Skeletal muscle satellite cell (primary cell): Measurements from ENCODE around the gene DNAJB6. TPM values are rescaled to one million over a fixed set of nuclear protein-coding genes. Genes with fewer than 3 reads are reported as not detected.

Source experiments
- H3K27me3 ChIP-seq: 2 replicates; pipeline ENCODE4 v1.7.0; 2013; ENCODE audit warnings: low read length; ENCODE audit not compliant: control insufficient read depth, insufficient read depth
- H3K36me3 ChIP-seq: 2 replicates; pipeline ENCODE4 v1.7.0; 2013; ENCODE audit warnings: mild to moderate bottlenecking, control low read depth, low read length; ENCODE audit not compliant: insufficient read depth
- H3K4me1 ChIP-seq: 2 replicates; pipeline ENCODE4 v1.7.0; 2013; ENCODE audit warnings: low read length; ENCODE audit not compliant: control insufficient read depth, insufficient read depth
- H3K4me2 ChIP-seq: 2 replicates; pipeline ENCODE4 v1.7.0; 2013; ENCODE audit warnings: mild to moderate bottlenecking, low read length
- H3K4me3 ChIP-seq: 2 replicates; pipeline ENCODE4 v1.7.0; 2013; ENCODE audit warnings: low read length
- H3K9ac ChIP-seq: 2 replicates; pipeline ENCODE4 v1.7.0; 2013; ENCODE audit warnings: mild to moderate bottlenecking, low read depth, low read length, moderate library complexity
- H3K9me3 ChIP-seq: replicated peaks from 2 replicates; pipeline ENCODE4 v1.7.0; 2013; ENCODE audit warnings: mild to moderate bottlenecking, control low read depth, low read length
- total RNA-seq: library from RNA; depleted of rRNA; stranded (reverse); fragments of >200 nt; gene quantifications from 2 replicates; pipeline ENCODE4 v1.2.3, GENCODE V29; 2012; rRNA removed

DNAJB6 gene
- total RNA-seq, result 52.2 and 65.4 TPM in 2 replicates

GRCh38 chr7:157336383-157337315, at the start of gene DNAJB6:
Gene DNAJB6, plus strand, starts transcription at chr7:157337004. Its CDS starts 21,569 bp downstream, at chr7:157358573.
- no peaks in the 10 kb centered on the region for H3K9me3 ChIP-seq
- peak within 1 kb of the TSS; percentile 95 for H3K4me2 ChIP-seq
- H3K27me3 ChIP-seq, result no peaks in the 10 kb centered on the region
- H3K36me3 ChIP-seq, result no peaks in the 10 kb centered on the region
- H3K4me1 ChIP-seq, result peaks cover 24% of the 10 kb centered on the region
- H3K4me3 ChIP-seq, result peak within 1 kb of the TSS; percentile 91
- peak within 1 kb of the TSS; percentile 90 for H3K9ac ChIP-seq

GRCh38 chr7:157291404-157292080, 45.3 kb upstream of the DNAJB6 start:
- no peaks in the 10 kb centered on the region for H3K4me1 ChIP-seq
- no peaks in the 10 kb centered on the region for H3K9me3 ChIP-seq
- no peaks in the 10 kb centered on the region for H3K36me3 ChIP-seq
- H3K4me2 ChIP-seq, result no peak overlapping the region
- no peak overlapping the region for H3K4me3 ChIP-seq
- no peak overlapping the region for H3K9ac ChIP-seq
- peaks cover 9% of the 10 kb centered on the region for H3K27me3 ChIP-seq

DNA sequence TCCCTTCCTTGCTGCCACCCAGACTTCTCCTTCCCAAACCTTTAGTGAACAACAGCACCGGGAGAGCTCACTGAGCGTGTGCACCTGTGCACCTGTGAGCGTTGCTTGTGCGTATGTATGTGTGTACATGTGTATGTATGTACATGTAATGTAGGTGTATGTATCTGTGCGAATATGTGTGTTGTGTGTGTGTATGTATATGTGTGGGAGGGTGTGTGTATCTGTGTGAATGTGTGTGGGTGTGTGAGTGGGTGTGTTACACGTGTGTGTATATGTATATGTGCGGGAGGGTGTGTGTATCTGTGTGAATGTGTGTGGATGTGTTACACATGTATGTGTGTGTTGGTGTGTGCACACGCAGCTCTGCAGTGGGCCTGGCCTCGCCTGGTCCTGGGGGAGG, 44.5 kb upstream of the DNAJB6 start:
- Histone ChIP-seq H3K4me2 (no peak overlapping the region), H3K9me3 (no peaks in the 10 kb centered on the region), H3K9ac (no peak overlapping the region), H3K4me3 (no peak overlapping the region), H3K27me3 (peaks cover 9% of the 10 kb centered on the region), H3K36me3 (no peaks in the 10 kb centered on the region), H3K4me1 (no peaks in the 10 kb centered on the region)

DNA sequence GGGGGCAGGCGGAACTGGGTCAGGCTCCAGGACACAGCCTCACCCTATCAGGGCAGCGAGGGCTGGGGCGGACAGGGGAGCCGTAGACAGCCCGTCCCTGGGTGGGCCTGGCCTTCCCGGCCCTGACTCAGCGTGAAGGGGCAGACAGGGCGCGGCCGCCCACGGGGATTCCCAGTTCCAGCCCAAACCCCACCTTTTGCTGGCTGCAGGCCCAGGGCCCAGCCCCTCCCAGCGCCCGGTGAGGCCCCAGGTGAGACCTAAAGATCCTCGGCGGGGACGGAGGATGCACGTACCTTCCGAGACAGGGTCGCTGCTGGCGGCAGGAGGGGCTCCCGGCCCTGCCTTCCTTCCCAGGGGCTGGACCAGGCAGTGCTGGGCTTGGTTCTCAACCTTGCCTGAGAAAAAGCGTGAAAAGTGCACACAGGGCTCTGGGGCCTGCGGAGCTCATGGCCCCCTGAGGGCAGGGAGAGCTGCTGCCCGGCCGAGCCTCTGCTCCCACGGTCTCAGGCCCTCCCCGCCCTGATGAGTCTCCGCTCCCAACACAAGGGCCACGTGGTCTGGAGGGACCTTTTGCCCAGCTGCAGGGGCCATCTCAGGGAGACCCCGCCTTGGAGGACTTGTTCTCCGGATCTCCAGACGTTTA, 43.9 kb upstream of the DNAJB6 start:
- no peak overlapping the region for H3K9ac ChIP-seq

DNA sequence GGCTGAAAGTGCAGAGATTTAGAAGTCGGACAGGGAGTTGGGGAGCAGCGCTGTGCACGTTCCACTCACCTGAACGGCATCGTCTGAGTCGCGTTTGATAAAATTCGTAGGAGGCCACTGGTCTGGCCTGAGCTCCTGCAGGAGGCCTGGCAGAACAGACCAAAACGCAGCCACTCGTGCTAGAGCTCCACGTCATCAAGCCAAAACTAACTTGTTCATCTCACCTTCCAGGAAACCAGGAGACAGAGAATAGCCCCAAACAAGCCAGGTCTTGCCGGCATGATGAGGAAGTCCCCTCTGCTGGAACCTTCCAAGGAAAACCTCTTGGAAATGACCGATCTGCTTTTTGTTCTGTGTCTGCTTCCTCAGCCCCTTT, 43.4 kb upstream of the DNAJB6 start:
- no peak overlapping the region for H3K9ac ChIP-seq
- no peak overlapping the region for H3K4me3 ChIP-seq
- H3K36me3 ChIP-seq, result no peaks in the 10 kb centered on the region
- no peaks in the 10 kb centered on the region for H3K9me3 ChIP-seq
- H3K4me2 ChIP-seq, result no peak overlapping the region
- peaks cover 9% of the 10 kb centered on the region for H3K27me3 ChIP-seq
- H3K4me1 ChIP-seq, result no peaks in the 10 kb centered on the region

More for the DNA sequence above, 43.9 kb upstream of the DNAJB6 start:
- Histone ChIP-seq H3K4me2 (no peak overlapping the region), H3K9me3 (no peaks in the 10 kb centered on the region), H3K36me3 (no peaks in the 10 kb centered on the region), H3K4me3 (no peak overlapping the region), H3K27me3 (peaks cover 9% of the 10 kb centered on the region), H3K4me1 (no peaks in the 10 kb centered on the region)

DNA sequence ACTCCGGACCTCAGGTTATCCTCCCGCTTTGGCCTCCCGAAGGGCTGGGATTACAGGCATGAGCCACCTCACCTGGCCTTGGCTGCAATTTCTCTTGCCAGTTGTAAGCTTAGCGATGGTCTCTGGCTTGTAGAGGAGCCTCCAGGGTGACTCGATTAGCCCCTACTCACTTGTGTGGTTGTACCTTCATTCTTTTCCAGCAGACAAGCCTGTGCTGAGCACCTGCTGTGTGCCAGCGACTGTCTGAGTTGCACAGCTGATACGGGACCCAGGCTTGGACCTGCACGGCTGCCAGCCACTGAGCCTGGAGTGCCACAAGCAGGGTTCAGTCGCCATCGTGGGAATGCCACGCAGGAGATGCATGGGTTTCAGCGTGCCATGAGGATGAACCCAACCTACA, 42.0 kb upstream of the DNAJB6 start:
- no peaks in the 10 kb centered on the region for H3K36me3 ChIP-seq
- H3K9ac ChIP-seq, result no peak overlapping the region
- H3K4me2 ChIP-seq, result no peak overlapping the region
- H3K9me3 ChIP-seq, result no peaks in the 10 kb centered on the region
- peaks cover 2% of the 10 kb centered on the region for H3K27me3 ChIP-seq
- peaks cover 3% of the 10 kb centered on the region for H3K4me1 ChIP-seq
- no peak overlapping the region for H3K4me3 ChIP-seq

GRCh38 chr7:157295338-157295737, 41.5 kb upstream of the DNAJB6 start:
- H3K4me1 ChIP-seq, result peaks cover 8% of the 10 kb centered on the region
- no peaks in the 10 kb centered on the region for H3K36me3 ChIP-seq
- no peak overlapping the region for H3K9ac ChIP-seq
- H3K9me3 ChIP-seq, result no peaks in the 10 kb centered on the region
- no peak overlapping the region for H3K4me2 ChIP-seq
- H3K4me3 ChIP-seq, result no peak overlapping the region
- peaks cover 2% of the 10 kb centered on the region for H3K27me3 ChIP-seq

GRCh38 chr7:157297185-157297584, 39.6 kb upstream of the DNAJB6 start:
- peaks cover 20% of the 10 kb centered on the region for H3K4me1 ChIP-seq
- H3K4me2 ChIP-seq, result no peak overlapping the region
- no peak overlapping the region for H3K9ac ChIP-seq
- H3K9me3 ChIP-seq, result no peaks in the 10 kb centered on the region
- H3K27me3 ChIP-seq, result peaks cover 2% of the 10 kb centered on the region
- H3K4me3 ChIP-seq, result no peak overlapping the region
- no peaks in the 10 kb centered on the region for H3K36me3 ChIP-seq

DNA sequence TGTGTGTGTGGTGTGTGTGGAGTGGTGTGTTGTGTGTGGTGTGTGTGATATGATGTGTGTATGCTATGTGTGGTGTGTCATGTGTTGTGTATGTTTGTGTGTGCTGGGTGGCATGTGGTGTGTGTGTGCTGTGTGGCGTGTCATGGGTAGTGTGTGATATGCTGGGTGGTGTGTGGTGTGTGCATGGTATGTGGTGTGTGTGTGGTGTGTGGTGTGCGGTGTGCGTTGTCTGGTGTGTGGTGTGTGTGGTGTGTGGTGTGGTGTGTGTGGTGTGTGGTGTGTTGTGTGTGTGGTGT, 37.5 kb upstream of the DNAJB6 start:
- Histone ChIP-seq H3K9me3 (no peaks in the 10 kb centered on the region), H3K4me2 (no peak overlapping the region), H3K9ac (no peak overlapping the region), H3K4me1 (peaks cover 34% of the 10 kb centered on the region), H3K27me3 (no peaks in the 10 kb centered on the region), H3K4me3 (no peak overlapping the region), H3K36me3 (no peaks in the 10 kb centered on the region)

- Histone ChIP-seq H3K36me3 (no peaks in the 10 kb centered on the region), H3K4me1 (peaks cover 34% of the 10 kb centered on the region), H3K4me3 (peak overlapping the region; percentile 23), H3K9me3 (no peaks in the 10 kb centered on the region), H3K4me2 (peak overlapping the region; percentile 19), H3K27me3 (no peaks in the 10 kb centered on the region), H3K9ac (no peak overlapping the region)
These were observed 37.0 kb upstream of the DNAJB6 start for GRCh38 chr7:157299613-157300368.

DNA sequence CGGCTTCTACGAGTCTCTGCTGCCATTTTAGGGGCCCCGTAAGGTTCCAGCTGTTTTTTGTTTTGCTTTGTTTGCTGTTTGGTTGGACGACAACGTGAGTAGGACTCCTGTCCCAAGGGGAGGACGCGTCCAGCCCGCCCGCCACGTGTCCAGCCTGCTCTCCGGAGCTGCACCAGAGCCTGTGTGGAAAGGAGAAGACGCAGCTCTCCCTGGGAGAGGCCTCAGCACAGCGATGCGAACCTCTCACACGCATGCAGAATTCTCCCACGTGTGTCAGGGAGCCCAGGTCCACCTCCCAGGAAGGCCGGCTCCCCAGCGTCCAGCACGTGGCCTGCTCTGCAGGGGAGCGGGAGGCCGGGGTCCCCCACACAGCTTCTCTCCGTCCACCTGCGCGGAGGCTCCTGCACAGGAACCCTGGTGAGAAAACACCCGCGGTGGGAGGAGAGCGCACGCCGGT, 36.4 kb upstream of the DNAJB6 start:
- H3K9me3 ChIP-seq, result no peaks in the 10 kb centered on the region
- H3K9ac ChIP-seq, result no peak overlapping the region
- H3K36me3 ChIP-seq, result no peaks in the 10 kb centered on the region
- no peaks in the 10 kb centered on the region for H3K27me3 ChIP-seq
- peak overlapping the region; percentile 23 for H3K4me3 ChIP-seq
- H3K4me2 ChIP-seq, result peak overlapping the region; percentile 19
- H3K4me1 ChIP-seq, result peaks cover 34% of the 10 kb centered on the region
